ENCODE measurements around the gene PTPN21. TPM values are rescaled to one million over a fixed set of nuclear protein-coding genes. Genes with fewer than 3 reads are reported as not detected.

PTPN21 gene
- total RNA-seq, 1 donor from 2014 or later, result 20.3 TPM

DNA sequence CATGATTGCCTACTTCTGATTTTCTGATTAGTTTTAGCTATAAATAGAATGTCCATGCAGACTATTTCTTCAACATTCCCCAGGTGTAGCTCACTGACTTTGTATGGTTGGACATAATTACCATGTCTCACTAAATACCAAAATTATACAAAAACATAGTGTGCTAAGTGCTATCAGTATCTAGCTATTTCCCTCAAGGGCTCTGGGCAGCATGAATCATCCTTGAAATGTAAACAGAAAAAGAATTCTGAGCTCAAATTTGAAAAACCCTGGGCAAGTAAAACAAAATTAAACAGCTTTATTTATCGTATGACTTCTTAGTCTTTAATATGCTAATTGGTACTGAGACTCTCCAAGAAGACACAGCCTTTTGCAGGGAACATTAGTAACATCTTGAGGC is 86.4 kb downstream of the PTPN21 start:
- DNase-seq (ENCODE audit: low spot score), result no peak

GRCh38 chr14:88463318-88463717 is 91.5 kb downstream of the PTPN21 start:
- no peak for DNase-seq (ENCODE audit: low spot score)

- DNase-seq (ENCODE audit: low spot score), result no peak
These were observed 99.9 kb downstream of the PTPN21 start for GRCh38 chr14:88454886-88455285.

DNA sequence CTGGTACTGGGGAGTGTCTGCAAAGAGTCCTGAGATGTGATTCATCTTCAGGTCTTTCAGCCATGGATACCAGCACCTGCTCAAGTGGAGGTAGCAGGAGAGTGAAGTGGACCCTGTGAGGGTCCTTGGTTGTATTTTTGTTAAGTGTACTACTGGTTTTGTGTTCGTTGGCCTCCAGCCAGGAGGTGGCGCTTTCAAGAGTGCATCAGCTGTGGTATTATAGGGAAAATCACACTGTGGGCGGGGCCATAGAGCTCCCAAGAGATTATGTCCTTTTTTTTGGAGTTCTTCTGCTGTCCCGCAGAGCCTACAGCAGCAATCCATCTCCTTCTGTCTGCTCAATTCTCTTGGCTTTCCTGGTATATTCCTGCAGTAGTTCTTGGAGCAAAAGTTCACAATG is 102.6 kb downstream of the PTPN21 start:
- DNase-seq (ENCODE audit: low spot score), result no peak

DNA sequence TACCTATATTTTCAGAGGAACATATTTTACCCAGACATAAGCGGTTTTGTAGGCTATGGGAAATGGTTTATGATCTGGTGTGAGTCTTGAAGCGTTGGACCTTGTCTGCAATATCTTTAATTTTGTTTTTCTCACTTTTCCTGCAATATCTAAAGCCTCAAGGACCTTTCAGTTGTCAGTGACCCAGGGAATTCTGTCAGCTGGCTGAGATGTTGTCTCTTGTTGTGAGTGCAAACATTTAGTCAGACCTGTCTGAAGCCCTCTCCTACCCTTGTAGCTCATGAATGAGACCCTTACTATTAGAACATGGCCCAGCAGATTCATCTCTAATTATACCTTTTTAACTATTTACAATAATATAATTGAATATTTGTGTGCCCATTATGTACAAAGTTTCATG is 115.7 kb downstream of the PTPN21 start:
- no peak for DNase-seq (ENCODE audit: low spot score)

- no peak for DNase-seq (ENCODE audit: low spot score)
These were observed 117.1 kb downstream of the PTPN21 start for GRCh38 chr14:88437658-88438057.

DNA sequence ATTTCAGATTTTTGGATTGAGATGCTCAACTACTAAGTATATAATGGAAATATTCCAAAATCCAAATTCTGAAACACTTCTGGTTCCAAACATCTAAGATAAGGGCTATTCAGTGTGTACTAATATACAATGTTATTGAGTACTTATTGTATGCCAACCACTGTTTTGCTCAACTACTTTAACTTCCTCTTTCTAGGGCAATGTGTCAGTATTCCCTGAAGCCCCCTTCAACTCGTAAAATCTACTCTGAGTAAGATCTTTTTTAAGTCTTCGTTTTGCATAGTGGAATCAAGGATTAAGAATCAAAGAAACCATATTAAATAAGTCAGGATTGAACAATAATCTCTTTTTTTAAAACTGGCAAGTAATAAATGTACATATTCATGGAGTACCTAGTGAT is 123.8 kb downstream of the PTPN21 start:
- no peak for DNase-seq (ENCODE audit: low spot score)

GRCh38 chr14:88426271-88426670 is 128.5 kb downstream of the PTPN21 start:
- DNase-seq (ENCODE audit: low spot score), result no peak

GRCh38 chr14:88424573-88424972 is 130.2 kb downstream of the PTPN21 start:
- no peak for DNase-seq (ENCODE audit: low spot score)

DNA sequence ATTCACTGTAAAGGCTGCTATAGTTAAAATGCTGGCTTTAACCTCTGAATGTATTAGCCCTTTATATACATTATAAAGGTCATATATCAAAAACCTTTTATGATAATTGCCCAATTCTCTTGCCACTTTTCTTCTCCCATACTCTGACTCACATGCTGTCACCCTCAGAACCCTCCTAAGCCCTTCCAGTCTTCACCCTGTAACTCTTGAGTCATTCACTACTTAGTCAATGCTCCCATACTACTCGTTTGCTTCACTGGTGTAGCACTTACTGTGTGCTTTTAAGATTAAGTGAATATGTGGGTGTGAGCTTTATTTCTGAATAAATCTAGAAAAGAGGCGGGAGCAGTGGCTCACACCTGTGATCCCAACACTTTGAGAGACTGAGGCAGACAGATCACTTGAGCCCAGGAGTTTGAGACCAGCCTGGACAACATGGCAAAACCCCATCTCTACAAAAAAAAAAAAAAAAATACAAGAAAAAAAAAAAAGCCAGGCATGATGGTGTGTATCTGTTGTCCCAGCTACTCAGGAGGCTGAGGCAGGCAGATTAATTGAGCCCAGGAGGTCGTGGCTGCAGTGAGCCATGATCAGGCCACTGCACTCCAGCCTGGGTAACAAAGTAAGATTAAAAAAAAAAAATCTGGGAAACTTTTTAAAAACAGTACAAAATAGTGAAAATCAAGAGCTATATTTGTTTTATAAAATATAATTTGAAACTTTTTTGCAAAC is 131.7 kb downstream of the PTPN21 start:
- no peak for DNase-seq (ENCODE audit: low spot score)

GRCh38 chr14:88422047-88422446 is 132.8 kb downstream of the PTPN21 start:
- no peak for DNase-seq (ENCODE audit: low spot score)

DNA sequence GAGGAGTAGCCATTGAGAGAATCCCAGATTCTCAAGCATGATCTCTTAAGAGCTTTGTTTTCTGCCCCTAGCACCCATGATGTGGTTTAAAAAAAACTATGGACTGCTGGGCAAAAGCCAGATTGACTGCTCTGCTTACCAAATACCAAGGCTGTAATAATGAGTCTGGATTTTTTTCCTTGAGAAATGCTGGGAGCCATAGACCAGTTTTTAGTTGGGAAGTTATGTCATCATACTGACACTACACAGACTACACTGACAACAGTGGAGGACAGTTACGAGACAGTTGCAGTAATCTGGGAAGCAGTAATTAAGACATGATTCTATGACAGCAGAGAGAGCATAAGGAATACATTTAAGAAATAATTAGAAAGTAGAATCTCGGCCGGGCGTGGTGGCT is 133.5 kb downstream of the PTPN21 start:
- no peak for DNase-seq (ENCODE audit: low spot score)

DNA sequence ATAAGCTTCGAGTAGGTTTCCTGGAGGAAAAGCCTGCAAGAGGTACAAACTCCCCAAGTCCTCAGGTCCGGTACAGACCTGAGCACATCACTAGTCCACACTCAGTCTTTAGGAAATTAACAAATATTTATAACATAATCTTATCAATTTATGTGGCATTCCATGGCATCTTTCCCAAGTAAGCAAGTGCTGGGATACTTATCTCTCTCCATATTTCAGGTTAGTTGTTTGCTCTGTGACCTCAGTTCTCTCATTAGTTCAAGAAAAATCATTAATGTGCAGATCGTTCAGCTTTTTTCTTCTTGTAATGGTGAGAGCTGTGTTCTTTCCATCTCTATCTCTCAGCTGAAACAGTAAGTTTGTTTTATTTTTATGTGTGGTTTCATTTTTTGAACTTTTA is 134.6 kb downstream of the PTPN21 start:
- DNase-seq (ENCODE audit: low spot score), result no peak

GRCh38 chr14:88417594-88417993 is 137.2 kb downstream of the PTPN21 start:
- DNase-seq (ENCODE audit: low spot score), result no peak

Other genes with a start within 250 kb of the PTPN21 start
- not detected for gene KCNK10, start 231.7 kb downstream of the PTPN21 start, total RNA-seq
- 15.9 TPM for gene SPATA7, start 169.3 kb downstream of the PTPN21 start, total RNA-seq
- 54.4 TPM for gene ZC3H14, start 8.0 kb upstream of the PTPN21 start, total RNA-seq
- gene EML5, start 237.9 kb upstream of the PTPN21 start, total RNA-seq, result 2.0 TPM